Loucy (cell line): Measurements from ENCODE around the gene NEUROD2.

Experiments used
- CTCF ChIP-seq: fragments of 200-600 bp; sonication (generic); conservative IDR thresholded peaks from 2 replicates; pipeline ENCODE4 v1.5.1; 2014; ENCODE audit warnings: mild to moderate bottlenecking, antibody characterized with exemption, low read length
- EZH2phosphoT487 ChIP-seq: fragments of 200-600 bp; IDR thresholded peaks from 2 replicates; pipeline ENCODE4 v1.6.1; 2018; ENCODE audit warnings: antibody characterized with exemption, mild to moderate bottlenecking, moderate library complexity, borderline replicate concordance

- TF ChIP-seq CTCF (no peak), EZH2phosphoT487 (no peak)
Observed at GRCh38 chr17:39600997-39601597, 6.6 kb downstream of the NEUROD2 start.
